ENCODE measurements around the gene RAB12.
"Not testable (repeated sequence)": the region's sequence is repeated elsewhere in the genome, so short reads cannot be mapped to it uniquely, and the experiment has no call there.

RAB12 gene, protein sequence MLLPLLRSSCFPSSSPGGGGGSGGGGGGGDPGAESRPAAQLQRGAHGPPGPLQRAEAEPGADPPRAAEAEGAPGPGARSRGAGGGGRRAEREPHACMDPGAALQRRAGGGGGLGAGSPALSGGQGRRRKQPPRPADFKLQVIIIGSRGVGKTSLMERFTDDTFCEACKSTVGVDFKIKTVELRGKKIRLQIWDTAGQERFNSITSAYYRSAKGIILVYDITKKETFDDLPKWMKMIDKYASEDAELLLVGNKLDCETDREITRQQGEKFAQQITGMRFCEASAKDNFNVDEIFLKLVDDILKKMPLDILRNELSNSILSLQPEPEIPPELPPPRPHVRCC
- 22.5 reads per million, percentile 49 among the genes with 10 or more reads in this experiment for total RNA-seq

GRCh38 chr18:8608795-8609658, at the start of gene RAB12:
Gene RAB12, plus strand, starts transcription at chr18:8609437. Its CDS starts 3 bp downstream, at chr18:8609440.
- DNase-seq, result peak; percentile 82

- no peak for DNase-seq
These were observed 49.5 kb upstream of the RAB12 start for GRCh38 chr18:8559612-8560186.

- DNase-seq, result no peak
These were observed 47.9 kb upstream of the RAB12 start for GRCh38 chr18:8561123-8561910.

DNA sequence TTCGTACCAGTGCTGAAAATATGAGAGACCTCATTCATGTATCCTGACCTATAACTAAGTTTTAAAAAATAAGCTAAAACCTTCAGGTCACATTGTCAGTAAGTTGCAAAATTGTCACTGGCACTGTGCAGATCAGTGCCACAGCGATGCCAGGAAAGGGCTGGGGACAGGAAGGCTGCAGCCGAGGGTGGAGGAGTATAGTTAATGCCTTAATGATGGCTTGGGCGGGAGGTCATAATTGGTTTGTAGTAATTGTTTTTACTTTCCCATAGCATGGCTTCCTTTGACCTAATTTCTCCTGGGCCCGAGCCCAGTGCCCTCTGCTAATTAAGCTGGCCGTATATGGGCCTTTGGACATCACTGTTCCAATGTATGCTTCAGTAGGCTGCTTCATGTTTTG, 47.2 kb upstream of the RAB12 start:
- DNase-seq, result no peak

DNA sequence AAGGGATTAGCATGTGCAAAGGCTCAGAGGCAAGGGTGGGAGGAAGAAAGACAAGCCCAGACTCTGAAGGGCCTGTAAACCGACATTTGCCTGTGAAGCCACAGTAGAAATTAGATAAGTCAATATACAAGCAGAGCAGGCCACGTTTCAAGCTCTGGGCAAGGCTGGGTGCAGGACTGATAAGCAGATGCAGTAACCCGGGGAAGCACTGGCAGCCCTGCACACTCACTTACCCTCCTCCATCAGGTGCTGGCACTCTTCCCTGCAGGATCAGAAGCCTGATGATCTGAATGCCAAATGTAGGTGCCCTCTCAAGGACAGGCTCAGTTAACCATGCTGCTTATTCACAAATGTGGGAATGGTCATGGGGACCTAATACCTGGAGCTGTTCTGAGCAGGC, 46.3 kb upstream of the RAB12 start:
- DNase-seq, result no peak

DNA sequence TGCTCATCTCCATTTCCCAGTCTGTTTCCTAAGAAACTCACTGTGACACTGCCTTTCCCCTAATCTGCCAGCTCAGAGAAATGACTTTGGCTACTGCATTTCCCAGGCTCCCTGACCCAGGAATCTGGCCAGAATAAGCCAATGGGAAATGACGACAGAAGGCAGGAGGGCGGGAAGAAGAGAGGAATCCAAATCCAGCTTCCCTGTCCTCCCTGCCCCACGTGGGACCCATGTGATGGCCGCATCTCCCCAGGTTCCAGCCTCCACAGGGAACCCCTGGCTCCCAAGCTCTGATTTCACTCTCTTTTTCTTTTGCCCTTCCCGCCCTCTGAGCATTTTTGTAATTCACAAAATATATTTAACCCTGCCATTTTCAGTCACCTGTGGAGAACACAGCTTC, 37.8 kb upstream of the RAB12 start:
- no peak for DNase-seq

GRCh38 chr18:8573766-8574165, 35.5 kb upstream of the RAB12 start:
- not testable (repeated sequence) for DNase-seq

GRCh38 chr18:8584798-8585197, 24.4 kb upstream of the RAB12 start:
- no peak for DNase-seq

GRCh38 chr18:8586941-8587340, 22.3 kb upstream of the RAB12 start:
- DNase-seq, result no peak

- no peak for DNase-seq
These were observed 13.8 kb upstream of the RAB12 start for GRCh38 chr18:8595445-8595844.

GRCh38 chr18:8601277-8602032, 7.8 kb upstream of the RAB12 start:
- no peak for DNase-seq

GRCh38 chr18:8602040-8602439, 7.2 kb upstream of the RAB12 start:
- DNase-seq, result no peak

GRCh38 chr18:8602557-8602956, 6.7 kb upstream of the RAB12 start:
- DNase-seq, result no peak

DNA sequence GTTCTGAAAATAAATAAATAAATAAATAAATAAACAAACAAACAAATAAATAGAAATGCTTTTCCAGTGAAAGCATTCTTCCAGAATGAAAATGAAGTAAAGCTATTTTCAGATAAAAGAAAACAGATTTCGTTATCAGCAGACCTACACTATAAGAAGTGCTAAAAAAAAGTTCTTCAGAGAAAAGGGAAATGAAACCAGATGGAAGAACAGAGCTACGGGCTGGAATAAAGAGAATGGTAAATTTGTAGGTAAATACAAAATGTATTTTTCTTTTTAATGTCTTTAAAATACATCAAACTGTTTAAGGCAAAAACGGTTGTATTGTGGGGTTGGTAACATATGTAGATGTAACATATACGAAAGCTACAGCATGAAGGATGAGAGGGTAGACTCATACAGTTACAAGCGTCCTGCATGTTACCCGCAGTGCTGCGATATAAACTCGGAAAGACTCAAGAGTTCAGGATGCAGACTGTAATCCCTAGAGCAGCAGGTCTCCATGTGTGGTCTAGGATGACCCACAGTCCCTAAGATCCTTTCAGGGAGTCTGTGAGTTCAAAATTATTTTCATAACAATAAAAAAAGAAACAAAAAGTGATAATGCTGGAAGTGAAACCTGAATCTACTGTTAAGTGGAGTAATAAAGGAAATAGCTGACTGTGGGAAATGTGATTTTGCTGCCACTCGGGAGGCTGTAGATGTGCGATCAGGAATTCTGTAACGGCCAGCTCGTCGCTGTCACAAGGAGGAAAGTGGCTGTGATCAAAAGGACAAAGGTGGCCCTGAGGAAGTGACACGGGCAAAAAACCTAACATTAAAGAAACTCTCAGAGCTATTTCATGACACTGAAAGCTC, 5.3 kb upstream of the RAB12 start:
- no peak for DNase-seq

- DNase-seq, result no peak
These were observed 3.3 kb upstream of the RAB12 start for GRCh38 chr18:8605974-8606373.

DNA sequence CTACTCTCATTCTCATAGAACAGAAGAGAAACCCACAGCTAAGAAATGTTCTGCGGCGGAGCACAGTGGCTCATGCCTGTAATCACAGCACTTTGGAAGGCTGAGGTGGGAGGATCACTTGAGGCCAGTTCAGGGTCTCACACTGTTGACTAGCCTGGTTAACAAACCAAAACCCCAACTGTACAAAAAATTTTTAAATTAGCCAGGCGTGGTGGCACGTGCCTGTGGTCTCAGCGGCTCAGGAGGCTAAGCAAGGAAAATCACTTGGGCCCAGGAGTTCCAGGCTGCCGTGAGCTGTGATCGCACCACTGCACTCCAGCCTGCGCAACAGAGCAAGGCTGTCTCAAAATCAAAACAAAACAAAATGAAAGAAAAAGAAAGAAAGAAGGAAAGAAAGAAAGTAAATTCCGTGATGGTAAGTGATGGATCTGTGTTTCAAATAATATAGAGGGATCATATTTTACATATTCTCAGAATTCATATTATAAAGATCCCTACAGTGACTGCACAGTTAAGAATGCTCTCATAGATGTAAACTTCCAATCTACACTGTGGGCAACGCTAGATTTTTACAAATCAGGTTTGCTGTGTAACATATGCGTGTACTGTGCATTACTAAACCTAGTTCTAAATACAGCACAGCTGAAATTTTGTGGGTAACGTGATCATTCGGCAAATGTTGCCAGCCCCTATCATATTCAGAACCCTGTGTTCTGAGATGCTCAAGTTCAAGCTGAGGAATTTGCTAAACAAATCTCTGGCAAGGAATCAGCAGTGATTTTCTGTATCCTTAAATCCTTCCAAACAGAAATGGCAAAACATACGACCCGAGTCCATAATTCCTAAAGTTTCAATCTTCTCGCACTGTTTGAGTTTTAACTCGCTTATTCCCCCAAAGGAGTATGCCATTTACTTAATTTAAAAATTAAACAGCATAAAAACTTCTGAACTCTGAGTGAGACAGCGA, 1.2 kb upstream of the RAB12 start:
- DNase-seq, result no peak

DNA sequence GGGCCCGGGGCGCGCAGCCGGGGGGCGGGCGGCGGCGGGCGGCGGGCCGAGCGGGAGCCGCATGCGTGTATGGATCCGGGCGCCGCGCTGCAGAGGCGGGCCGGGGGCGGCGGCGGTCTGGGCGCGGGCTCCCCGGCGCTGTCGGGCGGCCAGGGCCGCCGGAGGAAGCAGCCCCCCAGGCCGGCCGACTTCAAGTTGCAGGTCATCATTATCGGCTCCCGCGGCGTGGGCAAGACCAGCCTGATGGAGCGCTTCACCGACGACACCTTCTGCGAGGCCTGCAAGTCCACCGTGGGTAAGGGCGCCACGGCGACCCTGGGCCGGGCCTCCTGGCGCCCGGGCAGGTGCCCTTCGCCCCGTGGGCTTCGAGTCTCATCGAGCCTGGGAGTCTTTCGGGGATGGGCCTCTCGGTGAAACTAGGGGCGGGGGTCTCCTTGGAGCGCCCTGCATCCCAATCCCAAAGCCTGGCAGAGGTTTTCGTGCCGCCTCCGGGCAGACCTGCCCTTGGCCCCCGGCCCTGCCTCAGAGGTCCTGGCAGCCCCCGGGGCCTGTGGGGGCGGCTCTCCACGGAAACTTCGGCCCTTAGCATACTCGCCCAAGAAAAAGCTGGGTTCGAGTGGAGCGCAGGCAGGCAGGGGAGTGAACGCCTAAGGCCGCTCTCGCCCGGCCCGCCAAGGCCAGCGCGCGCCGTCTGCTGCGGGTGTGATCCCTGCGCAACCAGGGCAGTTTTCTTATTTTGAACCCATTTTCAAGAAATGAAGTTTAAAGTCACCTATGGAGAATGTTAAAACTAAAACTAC, 622 bp downstream of the RAB12 start:
- DNase-seq, result no peak

DNA sequence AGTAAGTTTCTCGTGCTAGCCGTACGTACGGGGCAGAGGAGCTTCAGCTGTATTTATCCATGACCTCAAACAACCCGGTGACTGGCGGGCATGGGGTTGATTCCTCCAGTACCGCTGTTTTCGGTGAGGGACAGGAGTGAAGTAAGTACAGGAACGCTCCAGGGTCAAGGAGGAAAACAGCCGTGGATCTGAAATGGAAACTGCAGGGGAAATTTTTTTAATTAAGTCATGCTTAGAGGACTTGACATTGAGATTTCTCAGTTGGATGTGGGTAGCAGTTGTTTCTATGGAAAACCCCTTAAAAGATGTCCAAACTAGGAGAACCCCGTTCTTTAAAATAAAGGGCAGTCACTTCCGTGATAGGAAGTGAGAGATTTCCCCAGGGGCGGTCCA, 1.2 kb downstream of the RAB12 start:
- DNase-seq, result no peak
